Tibial artery (tissue), 4 donors: ENCODE results near the gene IL1RN.

Source experiments
- DNase-seq, 2 donors: peaks; one replicate each; pipeline ENCODE4 v3.0.0-alpha.2; 2019
- H3K27ac ChIP-seq, 2 donors: fragments of 200-600 bp; sonication (generic) in 1 of 2; 1 replicate in 1 of 2; 2 replicates in 1 of 2; pipeline ENCODE4 v1.5.1; 2018 to 2019; ENCODE audit warnings: mild to moderate bottlenecking in 1 of 2
- H3K27me3 ChIP-seq, 2 donors: fragments of 200-600 bp; sonication (generic) in 1 of 2; one replicate each; pipeline versions ENCODE4 v1.5.1 to v1.6.0; 2016 to 2019
- H3K36me3 ChIP-seq, 3 donors: fragments of 200-600 bp; sonication (generic) in 2 of 3; one replicate each; pipeline ENCODE4 v1.5.1; 2016 to 2019; ENCODE audit warnings: mild to moderate bottlenecking in 2 of 3
- H3K4me1 ChIP-seq, 4 donors: fragments of 200-600 bp; sonication (generic) in 2 of 4; 1 replicate in 3 of 4; 2 replicates in 1 of 4; pipeline ENCODE4 v1.5.1; 2016 to 2019
- H3K4me3 ChIP-seq, 2 donors: fragments of 200-600 bp; sonication (generic) in 1 of 2; 1 replicate in 1 of 2; 2 replicates in 1 of 2; pipeline ENCODE4 v1.5.1; 2018 to 2019; ENCODE audit warnings: mild to moderate bottlenecking in 2 of 2
- H3K9me3 ChIP-seq, 3 donors: fragments of 200-600 bp; sonication (generic) in 1 of 3; one replicate each; pipeline ENCODE4 v1.5.1; 2016 to 2019
- intact Hi-C: fragments of 100-400 bp; cut with DNase I; formaldehyde crosslinking; loops from one replicate; pipeline ENCODE4 v1.15.0; 2023; ENCODE audit warnings: low total_unique reads
- TF ChIP-seq, protein P1 (sequence below), 2 experiments: fragments of 200-600 bp in 1 of 2; fragments of 450-650 bp in 1 of 2; IDR thresholded peaks; one replicate each; pipeline ENCODE4 v1.5.1; 2017 to 2019; ENCODE audit warnings: antibody characterized with exemption in 2 of 2, mild to moderate bottlenecking in 1 of 2, moderate library complexity in 1 of 2

Gene IL1RN

DNA sequence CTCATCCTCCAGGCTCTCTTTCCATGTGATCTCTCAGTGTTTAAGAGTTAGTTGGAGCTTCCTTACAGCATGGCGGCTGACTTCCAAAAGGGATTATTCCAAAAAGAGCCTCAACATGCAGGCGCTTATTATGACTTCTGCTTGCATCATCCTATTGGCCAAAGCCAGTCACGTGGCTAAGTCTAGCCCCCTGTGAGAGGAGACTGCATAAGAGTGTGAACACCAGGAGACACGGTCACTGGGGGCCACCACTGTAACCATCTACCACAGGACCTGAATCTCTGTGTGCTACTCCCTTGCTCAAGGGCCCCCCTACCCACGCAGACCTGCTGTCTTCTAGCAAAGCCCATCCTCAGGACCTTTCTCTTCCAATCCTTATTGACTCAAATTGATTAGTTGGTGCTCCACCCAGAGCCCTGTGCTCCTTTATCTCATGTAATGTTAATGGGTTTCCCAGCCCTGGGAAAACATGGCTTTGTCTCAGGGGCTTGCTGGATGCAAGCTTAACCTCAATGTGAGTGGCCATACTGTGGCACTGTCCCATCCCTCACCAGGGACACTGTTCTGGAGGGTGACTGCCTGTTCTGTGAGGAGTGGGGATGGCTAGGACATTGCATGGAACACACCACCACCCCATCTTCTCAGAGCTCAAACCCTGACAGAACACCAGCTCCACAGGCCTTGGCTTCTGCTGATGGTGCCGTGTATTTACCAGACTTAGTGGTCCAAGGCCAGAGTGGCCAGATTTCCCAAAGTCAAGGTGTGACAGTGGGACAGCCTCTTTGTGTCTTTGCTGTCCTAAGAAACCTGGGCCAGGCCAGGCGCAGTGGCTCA, 4.2 kb downstream of the IL1RN start:
- Histone ChIP-seq H3K27me3 (no peaks in the 10 kb centered on the region), H3K27ac (no peak overlapping the region), H3K36me3 (no peaks in the 10 kb centered on the region), H3K4me3 (no peak overlapping the region), H3K9me3 (no peaks in the 10 kb centered on the region), H3K4me1 (no peaks in the 10 kb centered on the region)
- TF ChIP-seq, protein P1, sequence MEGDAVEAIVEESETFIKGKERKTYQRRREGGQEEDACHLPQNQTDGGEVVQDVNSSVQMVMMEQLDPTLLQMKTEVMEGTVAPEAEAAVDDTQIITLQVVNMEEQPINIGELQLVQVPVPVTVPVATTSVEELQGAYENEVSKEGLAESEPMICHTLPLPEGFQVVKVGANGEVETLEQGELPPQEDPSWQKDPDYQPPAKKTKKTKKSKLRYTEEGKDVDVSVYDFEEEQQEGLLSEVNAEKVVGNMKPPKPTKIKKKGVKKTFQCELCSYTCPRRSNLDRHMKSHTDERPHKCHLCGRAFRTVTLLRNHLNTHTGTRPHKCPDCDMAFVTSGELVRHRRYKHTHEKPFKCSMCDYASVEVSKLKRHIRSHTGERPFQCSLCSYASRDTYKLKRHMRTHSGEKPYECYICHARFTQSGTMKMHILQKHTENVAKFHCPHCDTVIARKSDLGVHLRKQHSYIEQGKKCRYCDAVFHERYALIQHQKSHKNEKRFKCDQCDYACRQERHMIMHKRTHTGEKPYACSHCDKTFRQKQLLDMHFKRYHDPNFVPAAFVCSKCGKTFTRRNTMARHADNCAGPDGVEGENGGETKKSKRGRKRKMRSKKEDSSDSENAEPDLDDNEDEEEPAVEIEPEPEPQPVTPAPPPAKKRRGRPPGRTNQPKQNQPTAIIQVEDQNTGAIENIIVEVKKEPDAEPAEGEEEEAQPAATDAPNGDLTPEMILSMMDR (IDR thresholded peaks at IDR 0.05): no peak
- intact Hi-C loops: no loop called here
- DNase-seq: no peak

DNA sequence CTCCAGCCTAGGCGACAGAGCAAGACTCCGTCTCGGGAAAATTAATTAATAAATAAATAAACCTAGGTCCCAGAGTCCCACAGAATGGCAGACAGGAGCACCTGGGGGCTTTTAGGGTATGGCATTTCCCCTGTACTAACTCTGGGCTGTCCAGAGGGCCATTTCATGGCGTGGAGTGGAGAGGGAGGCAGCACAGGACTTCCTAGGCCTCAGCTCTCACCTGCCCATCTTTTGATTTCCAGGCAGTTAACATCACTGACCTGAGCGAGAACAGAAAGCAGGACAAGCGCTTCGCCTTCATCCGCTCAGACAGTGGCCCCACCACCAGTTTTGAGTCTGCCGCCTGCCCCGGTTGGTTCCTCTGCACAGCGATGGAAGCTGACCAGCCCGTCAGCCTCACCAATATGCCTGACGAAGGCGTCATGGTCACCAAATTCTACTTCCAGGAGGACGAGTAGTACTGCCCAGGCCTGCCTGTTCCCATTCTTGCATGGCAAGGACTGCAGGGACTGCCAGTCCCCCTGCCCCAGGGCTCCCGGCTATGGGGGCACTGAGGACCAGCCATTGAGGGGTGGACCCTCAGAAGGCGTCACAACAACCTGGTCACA, 5.1 kb downstream of the IL1RN start:
- no peaks in the 10 kb centered on the region for H3K4me1 ChIP-seq
- H3K9me3 ChIP-seq: no peaks in the 10 kb centered on the region
- intact Hi-C loops: no loop called here
- no peak for DNase-seq
- H3K27ac ChIP-seq: no peak overlapping the region
- no peaks in the 10 kb centered on the region for H3K36me3 ChIP-seq
- TF ChIP-seq, protein P1 (IDR thresholded peaks at IDR 0.05): no peak
- H3K27me3 ChIP-seq: no peaks in the 10 kb centered on the region
- no peak overlapping the region for H3K4me3 ChIP-seq

DNA sequence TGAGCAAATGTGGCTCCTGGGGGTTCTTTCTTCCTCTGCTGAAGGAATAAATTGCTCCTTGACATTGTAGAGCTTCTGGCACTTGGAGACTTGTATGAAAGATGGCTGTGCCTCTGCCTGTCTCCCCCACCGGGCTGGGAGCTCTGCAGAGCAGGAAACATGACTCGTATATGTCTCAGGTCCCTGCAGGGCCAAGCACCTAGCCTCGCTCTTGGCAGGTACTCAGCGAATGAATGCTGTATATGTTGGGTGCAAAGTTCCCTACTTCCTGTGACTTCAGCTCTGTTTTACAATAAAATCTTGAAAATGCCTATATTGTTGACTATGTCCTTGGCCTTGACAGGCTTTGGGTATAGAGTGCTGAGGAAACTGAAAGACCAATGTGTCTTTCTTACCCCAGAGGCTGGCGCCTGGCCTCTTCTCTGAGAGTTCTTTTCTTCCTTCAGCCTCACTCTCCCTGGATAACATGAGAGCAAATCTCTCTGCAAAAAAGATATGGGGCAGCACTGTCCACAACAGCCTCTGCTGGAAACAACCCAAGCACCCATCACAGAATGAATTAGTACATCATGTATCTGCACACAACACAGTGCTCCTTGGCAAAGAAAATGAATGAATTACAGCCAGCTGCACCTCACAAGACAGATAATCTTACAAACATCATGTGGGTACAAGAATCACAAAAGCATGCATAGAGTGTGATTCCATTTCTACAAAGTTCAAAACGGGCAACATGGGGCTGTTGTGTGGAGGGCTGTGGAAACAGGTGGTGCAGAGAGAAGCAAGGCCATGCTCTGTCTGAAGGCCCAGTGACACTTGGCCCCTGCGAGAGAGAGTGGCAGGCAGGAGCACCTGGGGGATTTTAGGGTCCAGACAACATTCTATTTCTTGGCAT, 6.6 kb downstream of the IL1RN start:
- no peak for DNase-seq
- intact Hi-C loops: no loop called here
- TF ChIP-seq, protein P1 (IDR thresholded peaks at IDR 0.05): no peak

DNA sequence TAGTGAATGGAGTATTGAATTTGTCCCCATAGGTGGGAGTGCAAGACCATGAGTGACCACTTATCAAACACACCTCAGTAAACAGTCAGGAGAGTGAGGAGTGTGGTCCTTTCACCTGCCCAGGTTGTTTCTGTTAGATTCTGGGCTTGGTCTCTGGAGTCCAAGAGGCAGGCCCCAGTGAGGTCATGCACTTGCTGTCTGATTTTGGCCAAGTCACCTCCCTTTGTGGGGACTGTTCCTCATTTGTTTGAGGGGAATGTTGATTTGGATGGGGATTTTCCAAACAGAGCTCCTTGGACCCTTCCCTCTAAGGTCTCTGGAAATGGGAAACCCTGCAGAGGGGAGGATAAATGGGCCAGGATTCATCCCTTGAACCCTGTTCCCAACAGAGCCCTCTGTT, 7.3 kb downstream of the IL1RN start:
- intact Hi-C loops: no loop called here
- DNase-seq: no peak
- Histone ChIP-seq H3K4me1 (no peaks in the 10 kb centered on the region), H3K4me3 (no peak overlapping the region), H3K36me3 (no peaks in the 10 kb centered on the region), H3K9me3 (no peaks in the 10 kb centered on the region), H3K27me3 (no peaks in the 10 kb centered on the region), H3K27ac (no peak overlapping the region)
- TF ChIP-seq, protein P1 (IDR thresholded peaks at IDR 0.05): no peak

More for the DNA sequence above, 6.6 kb downstream of the IL1RN start:
- no peaks in the 10 kb centered on the region for H3K36me3 ChIP-seq
- H3K27ac ChIP-seq: no peak overlapping the region
- H3K27me3 ChIP-seq: no peaks in the 10 kb centered on the region
- no peaks in the 10 kb centered on the region for H3K4me1 ChIP-seq
- no peaks in the 10 kb centered on the region for H3K9me3 ChIP-seq
- no peak overlapping the region for H3K4me3 ChIP-seq

DNA sequence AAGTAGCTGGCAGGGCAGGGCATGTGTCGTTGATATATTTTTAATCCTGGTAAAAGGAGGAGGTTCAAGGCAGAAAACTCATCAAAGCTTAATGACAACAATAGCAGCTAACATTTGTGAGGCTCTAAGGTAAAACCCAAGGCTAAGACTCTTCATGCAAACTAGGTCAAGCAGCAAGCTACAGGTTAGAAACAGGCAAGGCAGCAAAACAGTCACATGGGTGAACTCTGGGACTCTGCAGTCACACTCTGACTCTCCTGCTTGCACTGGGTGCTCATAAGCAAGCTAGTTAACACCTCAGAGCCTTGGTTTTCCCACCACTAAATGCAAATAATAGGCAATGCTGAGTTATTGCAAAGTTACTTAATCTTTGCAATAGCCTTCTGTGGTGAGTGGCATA, 7.9 kb downstream of the IL1RN start:
- Histone ChIP-seq H3K4me1 (no peaks in the 10 kb centered on the region), H3K27ac (no peak overlapping the region), H3K4me3 (no peak overlapping the region), H3K27me3 (no peaks in the 10 kb centered on the region), H3K9me3 (no peaks in the 10 kb centered on the region), H3K36me3 (no peaks in the 10 kb centered on the region)
- TF ChIP-seq, protein P1 (IDR thresholded peaks at IDR 0.05): no peak
- intact Hi-C loops: no loop called here
- no peak for DNase-seq
